GM18498 (cell line): ENCODE results near the gene PPBP.
"Not testable (repeated sequence)": the region's sequence is repeated elsewhere in the genome, so short reads cannot be mapped to it uniquely, and the experiment has no call there.

ENCODE experiments used
- ATAC-seq: cut with Tn5 transposase; IDR thresholded peaks from one replicate; pipeline ENCODE4 v1.9.1; 2021; ENCODE audit warnings: mild to moderate bottlenecking, moderate library complexity; ENCODE audit not compliant: unreplicated experiment

PPBP gene

GRCh38 chr4:73952352-73952751 lies 35.6 kb downstream of the PPBP start:
- no peak for ATAC-seq

- ATAC-seq, result not testable (repeated sequence)
Observed at GRCh38 chr4:73950376-73950920, 37.5 kb downstream of the PPBP start.

GRCh38 chr4:73948990-73949706 lies 38.8 kb downstream of the PPBP start:
- no peak for ATAC-seq

- ATAC-seq, result no peak
Observed at GRCh38 chr4:73948291-73948690, 39.7 kb downstream of the PPBP start.

- no peak for ATAC-seq
Observed at GRCh38 chr4:73947239-73947985, 40.6 kb downstream of the PPBP start.

GRCh38 chr4:73945674-73946449 lies 42.1 kb downstream of the PPBP start:
- no peak for ATAC-seq

- no peak for ATAC-seq
Observed at GRCh38 chr4:73945140-73945539, 42.9 kb downstream of the PPBP start.

GRCh38 chr4:73944061-73944875 lies 43.7 kb downstream of the PPBP start:
- no peak for ATAC-seq

GRCh38 chr4:73943555-73943954 lies 44.4 kb downstream of the PPBP start:
- no peak for ATAC-seq

GRCh38 chr4:73936969-73937368 lies 51.0 kb downstream of the PPBP start:
- ATAC-seq, result no peak
